NB4 (cell line): ENCODE results near the gene PTPN6.

ENCODE experiments used
- POLR2A ChIP-seq: IDR thresholded peaks from 2 replicates; pipeline ENCODE4 v1.6.1; 2011; ENCODE audit warnings: mild to moderate bottlenecking; ENCODE audit not compliant: insufficient read length; ENCODE audit errors: extremely low read depth
- TF ChIP-seq, protein P1 (sequence below): IDR thresholded peaks from one replicate; pipeline ENCODE4 v1.5.1; 2012; ENCODE audit warnings: low read depth, low read length

DNA sequence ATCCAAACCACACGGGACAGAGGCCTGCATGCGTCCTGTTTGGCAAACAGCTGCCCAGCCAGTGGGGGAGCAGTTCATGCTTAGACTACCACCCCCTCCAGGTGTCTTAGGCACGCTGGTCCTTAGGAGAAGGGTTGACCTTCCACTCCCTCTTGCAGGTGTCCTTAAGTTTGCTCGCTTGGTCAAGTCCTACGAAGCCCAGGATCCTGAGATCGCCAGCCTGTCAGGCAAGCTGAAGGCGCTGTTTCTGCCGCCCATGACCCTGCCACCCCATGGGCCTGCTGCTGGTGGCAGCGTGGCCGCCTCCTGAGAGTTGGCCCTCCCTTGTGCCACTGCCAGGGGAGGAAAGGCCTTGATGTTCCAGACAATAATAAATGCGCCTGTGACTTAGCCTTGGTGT lies 5.5 kb upstream of the PTPN6 start:
- TF ChIP-seq, protein P1, sequence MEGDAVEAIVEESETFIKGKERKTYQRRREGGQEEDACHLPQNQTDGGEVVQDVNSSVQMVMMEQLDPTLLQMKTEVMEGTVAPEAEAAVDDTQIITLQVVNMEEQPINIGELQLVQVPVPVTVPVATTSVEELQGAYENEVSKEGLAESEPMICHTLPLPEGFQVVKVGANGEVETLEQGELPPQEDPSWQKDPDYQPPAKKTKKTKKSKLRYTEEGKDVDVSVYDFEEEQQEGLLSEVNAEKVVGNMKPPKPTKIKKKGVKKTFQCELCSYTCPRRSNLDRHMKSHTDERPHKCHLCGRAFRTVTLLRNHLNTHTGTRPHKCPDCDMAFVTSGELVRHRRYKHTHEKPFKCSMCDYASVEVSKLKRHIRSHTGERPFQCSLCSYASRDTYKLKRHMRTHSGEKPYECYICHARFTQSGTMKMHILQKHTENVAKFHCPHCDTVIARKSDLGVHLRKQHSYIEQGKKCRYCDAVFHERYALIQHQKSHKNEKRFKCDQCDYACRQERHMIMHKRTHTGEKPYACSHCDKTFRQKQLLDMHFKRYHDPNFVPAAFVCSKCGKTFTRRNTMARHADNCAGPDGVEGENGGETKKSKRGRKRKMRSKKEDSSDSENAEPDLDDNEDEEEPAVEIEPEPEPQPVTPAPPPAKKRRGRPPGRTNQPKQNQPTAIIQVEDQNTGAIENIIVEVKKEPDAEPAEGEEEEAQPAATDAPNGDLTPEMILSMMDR, result no peak
- TF ChIP-seq POLR2A, result no peak
